Neural cell (in vitro differentiated cells): ENCODE data around the gene ESYT2. TPM values are rescaled to one million over a fixed set of nuclear protein-coding genes. Genes with fewer than 3 reads are reported as not detected.

Experiments
- polyA plus RNA-seq: library from polyadenylated mRNA; depleted of rRNA; stranded (reverse); fragments of >200 nt; gene quantifications from 2 replicates; pipeline ENCODE4 v1.2.3, GENCODE V29; 2014

The ESYT2 gene
- polyA plus RNA-seq, 1 donor from 2014 or later = 23.8 TPM

Other genes starting within 250 kb of the ESYT2 start
- gene PTPRN2, start 241.7 kb downstream of the ESYT2 start, polyA plus RNA-seq = 31.0 and 45.5 TPM in 2 replicates
- 8.3 and 9.5 TPM in 2 replicates for gene NCAPG2, start 124.7 kb downstream of the ESYT2 start, polyA plus RNA-seq
- 15.2 and 16.9 TPM in 2 replicates for gene DYNC2I1, start 27.0 kb upstream of the ESYT2 start, polyA plus RNA-seq